Activated CD4-positive, alpha-beta T cell treated with anti-CD3 and anti-CD28 coated beads, Interleukin-2, amount 50 U/mL, for 16 hours (primary cell): ENCODE results near the gene PCDHGA8.
"Not testable (repeated sequence)": the region's sequence is repeated elsewhere in the genome, so short reads cannot be mapped to it uniquely, and the experiment has no call there.

Source experiments
- DNase-seq: peaks from one replicate; pipeline ENCODE4 v3.0.0-alpha.2; 2020

The PCDHGA8 gene

DNA sequence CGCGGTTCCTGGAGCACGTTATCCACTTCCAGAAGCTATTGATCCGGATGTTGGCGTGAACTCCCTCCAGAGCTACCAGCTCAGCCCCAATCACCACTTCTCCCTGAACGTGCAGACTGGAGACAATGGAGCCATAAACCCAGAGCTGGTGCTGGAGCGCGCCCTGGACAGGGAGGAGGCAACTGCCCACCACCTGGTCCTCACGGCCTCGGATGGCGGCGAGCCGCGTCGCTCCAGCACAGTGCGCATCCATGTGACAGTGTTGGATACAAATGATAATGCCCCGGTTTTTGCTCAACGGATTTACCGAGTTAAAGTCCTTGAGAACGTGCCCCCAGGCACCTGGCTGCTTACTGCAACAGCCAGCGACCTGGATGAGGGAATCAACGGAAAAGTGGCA, 11.0 kb downstream of the PCDHGA8 start:
- no peak for DNase-seq

DNA sequence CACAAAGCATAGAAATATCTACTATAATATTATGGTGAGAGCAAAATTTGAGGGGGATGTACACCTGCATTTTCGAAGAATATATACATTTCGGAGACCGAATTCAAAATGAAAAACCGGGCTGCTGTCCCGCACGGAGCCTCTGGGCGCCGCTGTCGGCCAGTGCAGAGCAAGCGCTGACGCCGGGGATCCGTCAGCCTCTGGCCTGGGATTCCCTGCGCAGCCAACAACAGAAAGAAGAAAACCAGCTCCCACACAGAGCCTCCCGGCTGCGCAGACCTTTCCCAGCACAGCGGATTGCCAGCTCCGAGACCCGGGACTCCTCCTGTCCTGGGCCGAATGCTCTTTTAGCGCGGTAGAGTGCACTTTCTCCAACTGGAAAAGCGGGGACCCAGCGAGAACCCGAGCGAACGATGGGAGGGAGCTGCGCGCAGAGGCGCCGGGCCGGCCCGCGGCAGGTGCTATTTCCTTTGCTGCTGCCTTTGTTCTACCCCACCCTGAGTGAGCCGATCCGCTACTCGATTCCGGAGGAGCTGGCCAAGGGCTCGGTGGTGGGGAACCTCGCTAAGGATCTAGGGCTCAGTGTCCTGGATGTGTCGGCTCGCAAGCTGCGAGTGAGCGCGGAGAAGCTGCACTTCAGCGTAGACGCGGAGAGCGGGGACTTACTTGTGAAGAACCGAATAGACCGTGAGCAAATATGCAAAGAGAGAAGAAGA, 15.5 kb downstream of the PCDHGA8 start, which contains the start of gene PCDHGB6:
Gene PCDHGB6, plus strand, starts transcription at position 232 of the 716 bp plus-strand sequence. Its CDS starts 182 bp downstream, at position 414.
- peak; percentile 31 for DNase-seq

DNA sequence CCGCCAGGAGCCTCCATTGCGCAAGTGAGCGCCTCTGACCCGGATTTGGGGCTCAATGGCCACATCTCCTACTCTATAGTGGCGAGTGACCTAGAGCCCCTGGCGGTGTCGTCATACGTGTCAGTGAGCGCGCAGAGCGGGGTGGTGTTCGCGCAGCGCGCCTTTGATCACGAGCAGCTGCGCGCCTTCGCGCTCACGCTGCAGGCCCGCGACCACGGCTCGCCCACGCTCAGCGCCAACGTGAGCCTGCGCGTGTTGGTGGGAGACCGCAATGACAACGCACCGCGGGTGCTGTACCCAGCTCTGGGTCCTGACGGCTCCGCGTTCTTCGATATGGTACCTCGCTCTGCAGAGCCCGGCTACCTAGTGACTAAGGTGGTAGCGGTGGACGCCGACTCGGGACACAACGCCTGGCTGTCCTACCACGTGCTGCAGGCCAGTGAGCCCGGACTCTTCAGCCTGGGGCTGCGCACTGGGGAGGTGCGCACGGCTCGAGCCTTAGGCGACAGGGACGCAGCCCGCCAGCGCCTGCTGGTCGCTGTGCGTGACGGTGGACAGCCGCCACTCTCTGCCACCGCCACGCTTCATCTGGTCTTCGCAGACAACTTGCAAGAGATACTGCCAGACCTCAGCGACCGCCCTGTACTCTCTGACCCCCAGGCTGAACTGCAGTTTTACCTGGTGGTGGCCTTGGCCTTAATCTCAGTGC, 17.3 kb downstream of the PCDHGA8 start:
- DNase-seq, result no peak

DNA sequence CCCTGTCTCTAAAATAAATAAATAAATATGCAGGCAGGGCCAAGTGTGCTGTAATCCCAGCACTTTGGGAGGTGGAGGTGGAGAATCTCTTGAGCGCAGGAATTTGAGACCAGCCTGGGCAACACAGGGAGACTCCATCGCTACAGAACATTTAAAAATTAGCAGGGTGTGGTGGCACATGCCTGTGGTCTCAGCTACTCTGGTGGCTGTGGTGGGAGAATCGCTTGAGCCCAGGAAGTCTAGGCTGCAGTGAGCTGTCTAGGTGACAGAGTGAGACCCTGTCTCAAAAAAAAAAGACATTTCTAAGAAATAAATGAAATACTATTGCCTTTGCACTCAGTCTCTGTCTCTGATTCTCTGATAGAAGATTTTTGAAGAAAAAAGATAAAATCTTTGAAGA, 19.1 kb downstream of the PCDHGA8 start:
- no peak for DNase-seq

DNA sequence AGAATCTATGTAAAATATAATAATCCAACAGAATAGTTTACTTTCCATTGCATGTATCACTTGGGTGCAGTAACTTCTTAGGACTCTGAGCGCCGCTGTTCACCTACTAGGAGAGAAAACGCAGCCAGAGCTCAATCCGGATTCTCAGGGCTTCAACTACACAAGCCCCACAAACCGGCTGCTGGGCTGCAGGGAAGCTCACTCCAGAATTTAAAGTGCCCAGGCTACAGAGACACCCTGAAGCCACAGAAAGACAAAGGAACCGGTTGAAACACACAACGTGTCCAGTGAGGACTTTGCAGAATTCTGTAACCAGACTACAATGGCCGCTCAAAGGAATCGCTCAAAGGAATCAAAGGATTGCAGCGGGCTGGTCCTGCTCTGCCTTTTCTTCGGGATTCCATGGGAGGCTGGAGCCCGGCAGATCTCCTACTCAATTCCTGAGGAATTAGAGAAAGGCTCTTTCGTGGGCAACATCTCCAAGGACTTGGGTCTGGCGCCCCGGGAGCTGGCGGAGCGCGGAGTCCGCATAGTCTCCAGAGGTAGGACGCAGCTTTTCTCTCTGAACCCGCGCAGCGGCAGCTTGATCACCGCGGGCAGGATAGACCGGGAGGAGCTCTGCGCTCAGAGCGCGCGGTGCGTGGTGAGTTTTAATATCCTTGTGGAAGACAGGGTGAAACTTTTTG, 20.6 kb downstream of the PCDHGA8 start, which contains the start of gene PCDHGA10:
Gene PCDHGA10, plus strand, starts transcription at position 134 of the 686 bp plus-strand sequence. Its CDS starts 189 bp downstream, at position 323.
- peak; percentile 57 for DNase-seq

DNA sequence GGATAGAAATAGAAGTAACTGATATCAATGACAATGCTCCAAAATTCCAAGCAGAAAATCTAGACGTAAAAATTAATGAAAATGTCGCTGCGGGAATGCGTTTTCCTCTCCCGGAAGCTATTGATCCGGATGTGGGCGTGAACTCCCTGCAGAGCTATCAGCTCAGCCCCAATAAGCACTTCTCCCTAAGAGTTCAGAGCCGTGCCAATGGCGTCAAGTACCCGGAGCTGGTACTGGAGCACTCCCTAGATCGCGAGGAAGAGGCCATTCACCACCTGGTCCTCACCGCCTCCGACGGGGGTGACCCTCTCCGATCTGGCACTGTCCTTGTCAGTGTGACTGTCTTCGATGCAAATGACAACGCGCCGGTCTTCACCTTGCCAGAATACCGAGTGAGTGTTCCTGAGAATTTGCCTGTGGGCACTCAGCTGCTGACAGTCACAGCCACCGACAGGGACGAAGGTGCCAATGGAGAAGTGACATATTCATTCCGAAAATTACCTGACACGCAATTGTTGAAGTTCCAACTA, 21.2 kb downstream of the PCDHGA8 start:
- DNase-seq, result no peak

DNA sequence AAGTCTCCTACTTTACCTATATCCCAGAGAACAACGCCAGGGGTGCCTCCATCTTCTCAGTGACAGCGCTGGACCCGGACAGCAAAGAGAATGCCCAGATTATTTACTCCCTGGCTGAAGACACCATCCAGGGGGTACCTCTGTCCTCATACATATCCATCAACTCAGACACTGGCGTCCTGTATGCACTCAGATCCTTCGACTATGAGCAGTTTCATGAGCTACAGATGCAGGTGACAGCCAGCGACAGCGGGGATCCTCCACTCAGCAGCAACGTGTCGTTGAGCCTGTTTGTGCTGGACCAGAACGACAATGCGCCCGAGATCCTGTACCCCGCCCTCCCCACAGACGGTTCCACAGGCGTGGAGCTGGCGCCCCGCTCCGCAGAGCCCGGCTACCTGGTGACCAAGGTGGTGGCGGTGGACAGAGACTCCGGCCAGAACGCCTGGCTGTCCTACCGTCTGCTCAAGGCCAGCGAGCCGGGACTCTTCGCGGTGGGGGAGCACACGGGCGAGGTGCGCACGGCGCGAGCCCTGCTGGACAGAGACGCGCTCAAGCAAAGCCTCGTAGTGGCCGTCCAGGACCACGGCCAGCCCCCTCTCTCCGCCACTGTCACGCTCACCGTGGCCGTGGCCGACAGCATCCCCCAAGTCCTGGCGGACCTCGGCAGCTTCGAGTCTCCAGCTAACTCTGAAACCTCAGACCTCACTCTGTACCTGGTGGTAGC, 22.3 kb downstream of the PCDHGA8 start:
- not testable (repeated sequence) for DNase-seq

DNA sequence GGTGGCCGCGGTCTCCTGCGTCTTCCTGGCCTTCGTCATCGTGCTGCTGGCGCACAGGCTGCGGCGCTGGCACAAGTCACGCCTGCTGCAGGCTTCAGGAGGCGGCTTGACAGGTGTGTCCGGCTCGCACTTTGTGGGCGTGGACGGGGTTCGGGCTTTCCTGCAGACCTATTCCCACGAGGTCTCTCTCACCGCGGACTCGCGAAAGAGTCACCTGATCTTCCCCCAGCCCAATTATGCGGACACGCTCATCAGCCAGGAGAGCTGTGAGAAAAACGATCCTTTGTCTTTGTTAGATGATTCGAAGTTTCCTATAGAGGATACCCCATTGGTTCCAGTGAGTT, 22.8 kb downstream of the PCDHGA8 start:
- DNase-seq, result not testable (repeated sequence)

DNA sequence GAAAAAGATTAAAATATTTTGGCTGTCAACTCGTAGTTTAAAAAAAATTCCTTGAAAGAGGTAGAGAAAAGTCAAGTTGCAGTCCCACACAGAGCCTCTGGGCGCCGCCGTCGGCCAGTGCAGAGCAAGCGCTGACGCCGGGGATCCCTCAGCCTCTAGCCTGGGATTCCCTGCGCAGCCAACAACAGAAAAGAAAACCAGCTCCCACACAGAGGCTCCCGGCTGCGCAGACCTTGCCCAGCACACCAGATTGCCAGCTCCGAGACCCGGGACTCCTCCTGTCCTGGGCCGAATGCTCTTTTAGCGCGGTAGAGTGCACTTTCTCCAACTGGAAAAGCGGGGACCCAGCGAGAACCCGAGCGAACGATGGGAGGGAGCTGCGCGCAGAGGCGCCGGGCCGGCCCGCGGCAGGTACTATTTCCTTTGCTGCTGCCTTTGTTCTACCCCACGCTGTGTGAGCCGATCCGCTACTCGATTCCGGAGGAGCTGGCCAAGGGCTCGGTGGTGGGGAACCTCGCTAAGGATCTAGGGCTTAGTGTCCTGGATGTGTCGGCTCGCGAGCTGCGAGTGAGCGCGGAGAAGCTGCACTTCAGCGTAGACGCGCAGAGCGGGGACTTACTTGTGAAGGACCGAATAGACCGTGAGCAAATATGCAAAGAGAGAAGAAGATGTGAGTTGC, 25.2 kb downstream of the PCDHGA8 start, which contains the start of gene PCDHGB7:
Gene PCDHGB7, plus strand, starts transcription at position 184 of the 679 bp plus-strand sequence. Its CDS starts 183 bp downstream, at position 367.
- peak; percentile 54 for DNase-seq

DNA sequence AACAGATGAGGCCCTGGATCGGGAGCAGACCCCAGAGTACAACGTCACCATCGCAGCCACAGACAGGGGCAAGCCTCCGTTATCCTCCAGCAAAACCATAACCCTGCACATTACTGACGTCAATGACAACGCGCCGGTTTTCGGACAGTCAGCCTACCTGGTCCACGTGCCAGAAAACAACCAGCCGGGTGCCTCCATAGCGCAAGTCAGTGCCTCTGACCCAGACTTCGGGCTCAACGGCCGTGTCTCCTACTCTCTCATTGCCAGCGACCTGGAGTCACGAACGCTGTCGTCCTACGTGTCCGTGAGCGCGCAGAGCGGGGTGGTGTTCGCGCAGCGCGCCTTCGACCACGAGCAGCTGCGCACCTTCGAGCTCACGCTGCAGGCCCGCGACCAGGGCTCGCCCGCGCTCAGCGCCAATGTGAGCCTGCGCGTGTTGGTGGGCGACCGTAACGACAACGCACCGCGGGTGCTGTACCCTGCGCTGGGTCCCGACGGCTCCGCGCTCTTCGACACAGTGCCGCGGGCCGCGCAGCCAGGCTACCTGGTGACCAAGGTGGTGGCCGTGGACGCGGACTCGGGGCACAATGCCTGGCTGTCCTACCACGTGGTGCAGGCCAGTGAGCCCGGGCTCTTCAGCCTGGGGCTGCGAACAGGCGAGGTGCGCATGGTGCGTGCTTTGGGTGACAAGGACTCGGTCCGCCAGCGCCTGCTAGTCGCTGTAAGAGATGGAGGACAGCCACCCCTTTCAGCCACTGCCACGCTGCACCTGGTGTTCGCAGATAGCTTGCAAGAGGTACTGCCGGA, 26.8 kb downstream of the PCDHGA8 start:
- DNase-seq, result no peak

DNA sequence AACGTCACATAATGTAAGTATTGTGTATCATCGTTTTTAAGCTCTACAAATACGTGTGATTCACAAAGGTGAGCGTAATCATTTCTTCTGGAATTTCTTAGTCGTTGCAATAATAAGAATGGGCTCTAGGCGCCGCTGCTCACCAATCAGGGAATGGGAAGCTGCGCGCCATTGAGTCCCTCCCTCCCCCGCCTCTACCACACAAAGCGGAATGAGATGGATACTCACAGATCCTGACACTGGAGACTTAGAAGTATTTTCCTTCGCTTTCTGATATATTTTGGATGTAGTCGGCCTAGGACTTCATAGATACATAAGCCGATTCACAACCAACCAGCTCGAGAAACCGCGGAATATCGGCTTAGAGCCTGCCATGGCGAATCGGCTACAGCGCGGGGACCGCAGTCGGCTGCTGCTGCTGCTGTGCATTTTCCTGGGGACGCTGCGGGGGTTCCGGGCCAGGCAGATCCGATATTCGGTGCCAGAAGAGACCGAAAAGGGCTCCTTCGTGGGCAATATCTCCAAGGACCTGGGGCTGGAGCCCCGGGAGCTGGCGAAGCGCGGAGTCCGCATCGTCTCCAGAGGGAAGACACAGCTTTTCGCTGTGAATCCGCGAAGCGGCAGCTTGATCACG, 28.5 kb downstream of the PCDHGA8 start, which contains the start of gene PCDHGA11:
Gene PCDHGA11, plus strand, starts transcription at position 197 of the 634 bp plus-strand sequence. Its CDS starts 177 bp downstream, at position 374.
- peak; percentile 53 for DNase-seq

DNA sequence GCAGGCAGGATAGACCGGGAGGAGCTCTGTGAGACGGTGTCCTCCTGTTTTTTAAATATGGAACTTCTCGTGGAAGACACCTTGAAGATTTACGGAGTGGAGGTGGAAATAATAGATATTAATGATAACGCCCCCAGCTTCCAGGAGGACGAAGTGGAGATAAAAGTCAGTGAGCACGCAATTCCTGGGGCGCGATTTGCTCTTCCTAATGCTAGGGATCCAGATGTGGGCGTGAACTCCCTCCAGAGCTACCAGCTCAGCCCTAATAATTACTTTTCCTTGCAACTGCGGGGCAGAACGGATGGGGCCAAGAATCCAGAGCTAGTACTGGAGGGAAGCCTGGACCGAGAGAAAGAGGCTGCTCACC, 29.0 kb downstream of the PCDHGA8 start:
- DNase-seq, result no peak

DNA sequence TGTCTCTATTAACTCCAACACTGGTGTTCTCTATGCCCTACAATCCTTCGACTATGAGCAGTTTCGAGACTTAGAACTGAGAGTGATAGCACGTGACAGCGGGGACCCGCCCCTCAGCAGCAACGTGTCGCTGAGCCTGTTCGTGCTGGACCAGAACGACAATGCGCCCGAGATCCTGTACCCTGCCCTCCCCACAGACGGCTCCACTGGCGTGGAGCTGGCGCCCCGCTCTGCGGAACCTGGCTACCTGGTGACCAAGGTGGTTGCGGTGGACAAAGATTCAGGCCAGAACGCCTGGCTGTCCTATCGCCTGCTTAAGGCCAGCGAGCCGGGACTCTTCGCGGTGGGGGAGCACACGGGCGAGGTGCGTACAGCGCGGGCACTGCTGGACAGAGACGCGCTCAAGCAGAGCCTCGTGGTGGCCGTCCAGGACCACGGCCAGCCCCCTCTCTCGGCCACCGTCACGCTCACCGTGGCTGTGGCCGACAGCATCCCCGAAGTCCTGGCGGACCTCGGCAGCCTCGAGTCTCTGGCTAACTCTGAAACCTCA, 30.4 kb downstream of the PCDHGA8 start:
- DNase-seq, result no peak

DNA sequence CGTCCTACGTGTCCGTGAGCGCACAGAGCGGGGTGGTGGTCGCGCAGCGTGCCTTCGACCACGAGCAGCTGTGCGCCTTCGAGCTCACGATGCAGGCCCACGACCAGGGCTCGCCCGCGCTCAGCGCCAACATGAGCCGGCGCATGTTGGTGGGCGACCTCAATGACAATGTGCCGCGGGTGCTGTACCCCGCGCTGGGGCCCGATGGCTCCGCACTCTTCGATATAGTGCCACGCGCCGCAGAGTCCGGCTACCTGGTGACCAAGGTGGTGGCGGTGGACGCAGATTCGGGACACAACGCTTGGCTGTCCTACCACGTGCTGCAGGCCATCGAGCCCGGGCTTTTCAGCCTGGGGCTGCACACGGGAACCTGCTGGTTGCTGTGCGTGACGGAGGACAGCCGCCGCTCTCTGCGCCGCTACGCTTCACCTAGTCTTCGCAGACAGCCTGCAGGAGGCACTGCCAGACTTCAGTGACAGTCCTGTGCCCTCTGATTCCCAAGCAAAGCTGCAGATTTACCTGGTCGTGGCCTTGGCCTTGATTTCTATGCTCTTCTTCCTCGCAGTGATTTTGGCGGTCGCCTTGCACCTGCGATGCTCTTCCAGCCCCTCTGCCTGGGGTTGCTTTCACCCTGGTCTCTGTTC, 35.5 kb downstream of the PCDHGA8 start:
- no peak for DNase-seq

DNA sequence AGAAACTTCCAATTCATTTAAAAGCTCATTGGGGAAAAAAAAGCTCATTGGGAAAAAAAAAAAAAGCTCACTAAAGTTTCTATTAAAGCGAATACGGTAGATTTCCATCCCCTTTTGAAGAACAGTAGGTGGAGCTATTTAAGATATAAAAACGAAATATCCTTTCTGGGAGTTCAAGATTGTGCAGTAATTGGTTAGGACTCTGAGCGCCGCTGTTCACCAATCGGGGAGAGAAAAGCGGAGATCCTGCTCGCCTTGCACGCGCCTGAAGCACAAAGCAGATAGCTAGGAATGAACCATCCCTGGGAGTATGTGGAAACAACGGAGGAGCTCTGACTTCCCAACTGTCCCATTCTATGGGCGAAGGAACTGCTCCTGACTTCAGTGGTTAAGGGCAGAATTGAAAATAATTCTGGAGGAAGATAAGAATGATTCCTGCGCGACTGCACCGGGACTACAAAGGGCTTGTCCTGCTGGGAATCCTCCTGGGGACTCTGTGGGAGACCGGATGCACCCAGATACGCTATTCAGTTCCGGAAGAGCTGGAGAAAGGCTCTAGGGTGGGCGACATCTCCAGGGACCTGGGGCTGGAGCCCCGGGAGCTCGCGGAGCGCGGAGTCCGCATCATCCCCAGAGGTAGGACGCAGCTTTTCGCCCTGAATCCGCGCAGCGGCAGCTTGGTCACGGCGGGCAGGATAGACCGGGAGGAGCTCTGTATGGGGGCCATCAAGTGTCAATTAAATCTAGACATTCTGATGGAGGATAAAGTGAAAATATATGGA, 38.1 kb downstream of the PCDHGA8 start, which contains the start of gene PCDHGA12:
Gene PCDHGA12, plus strand, starts transcription at position 176 of the 782 bp plus-strand sequence. Its CDS starts 253 bp downstream, at position 429.
- DNase-seq, result peak; percentile 37

DNA sequence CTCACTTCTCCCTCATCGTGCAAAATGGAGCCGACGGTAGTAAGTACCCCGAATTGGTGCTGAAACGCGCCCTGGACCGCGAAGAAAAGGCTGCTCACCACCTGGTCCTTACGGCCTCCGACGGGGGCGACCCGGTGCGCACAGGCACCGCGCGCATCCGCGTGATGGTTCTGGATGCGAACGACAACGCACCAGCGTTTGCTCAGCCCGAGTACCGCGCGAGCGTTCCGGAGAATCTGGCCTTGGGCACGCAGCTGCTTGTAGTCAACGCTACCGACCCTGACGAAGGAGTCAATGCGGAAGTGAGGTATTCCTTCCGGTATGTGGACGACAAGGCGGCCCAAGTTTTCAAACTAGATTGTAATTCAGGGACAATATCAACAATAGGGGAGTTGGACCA, 38.9 kb downstream of the PCDHGA8 start:
- DNase-seq, result no peak

DNA sequence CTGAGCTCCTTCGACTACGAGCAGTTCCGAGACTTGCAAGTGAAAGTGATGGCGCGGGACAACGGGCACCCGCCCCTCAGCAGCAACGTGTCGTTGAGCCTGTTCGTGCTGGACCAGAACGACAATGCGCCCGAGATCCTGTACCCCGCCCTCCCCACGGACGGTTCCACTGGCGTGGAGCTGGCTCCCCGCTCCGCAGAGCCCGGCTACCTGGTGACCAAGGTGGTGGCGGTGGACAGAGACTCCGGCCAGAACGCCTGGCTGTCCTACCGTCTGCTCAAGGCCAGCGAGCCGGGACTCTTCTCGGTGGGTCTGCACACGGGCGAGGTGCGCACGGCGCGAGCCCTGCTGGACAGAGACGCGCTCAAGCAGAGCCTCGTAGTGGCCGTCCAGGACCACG, 39.9 kb downstream of the PCDHGA8 start:
- not testable (repeated sequence) for DNase-seq

DNA sequence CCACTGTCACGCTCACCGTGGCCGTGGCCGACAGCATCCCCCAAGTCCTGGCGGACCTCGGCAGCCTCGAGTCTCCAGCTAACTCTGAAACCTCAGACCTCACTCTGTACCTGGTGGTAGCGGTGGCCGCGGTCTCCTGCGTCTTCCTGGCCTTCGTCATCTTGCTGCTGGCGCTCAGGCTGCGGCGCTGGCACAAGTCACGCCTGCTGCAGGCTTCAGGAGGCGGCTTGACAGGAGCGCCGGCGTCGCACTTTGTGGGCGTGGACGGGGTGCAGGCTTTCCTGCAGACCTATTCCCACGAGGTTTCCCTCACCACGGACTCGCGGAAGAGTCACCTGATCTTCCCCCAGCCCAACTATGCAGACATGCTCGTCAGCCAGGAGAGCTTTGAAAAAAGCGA, 40.3 kb downstream of the PCDHGA8 start:
- not testable (repeated sequence) for DNase-seq

DNA sequence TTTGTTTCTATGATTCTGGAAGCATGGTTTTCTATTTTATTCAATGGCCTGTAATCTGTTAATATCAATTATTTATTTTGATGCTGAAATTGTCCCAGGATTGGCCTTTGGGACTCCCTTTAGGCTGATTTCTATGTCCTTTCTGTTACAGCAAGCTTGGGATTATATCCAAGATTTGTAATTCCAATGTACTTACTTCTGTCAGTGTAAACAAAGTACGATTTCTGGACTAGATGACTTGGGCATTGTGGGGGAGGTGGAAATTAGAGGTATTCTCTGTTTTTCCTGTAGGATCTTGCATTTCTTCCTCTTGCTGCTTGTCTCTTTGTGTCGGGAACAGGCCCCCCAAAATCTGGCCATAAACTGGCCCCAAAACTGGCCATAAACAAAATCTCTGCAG, 41.6 kb downstream of the PCDHGA8 start:
- DNase-seq, result no peak
